ENCODE measurements around the gene PACSIN1. TPM values are rescaled to one million over a fixed set of nuclear protein-coding genes. Genes with fewer than 3 reads are reported as not detected.
A peak's percentile ranks its signal among the peaks of the same experiment; 100 is the strongest.

Gene PACSIN1
- total RNA-seq, 1 experiment from 2014 or later, result 5.0 TPM

GRCh38 chr6:34416877-34417371, 49.0 kb upstream of the PACSIN1 start:
- peak; percentile 10; the same call in 1 of the 2 replicates for ATAC-seq
- Histone ChIP-seq H3K27ac (ENCODE audit: low read depth, low read length) (no peak overlapping the region), H3K27me3 (ENCODE audit: insufficient read depth, low read length) (no peaks in the 10 kb centered on the region), H2AFZ (ENCODE audit: low read depth, low read length, poor library complexity, severe bottlenecking) (no peak overlapping the region), H4K20me1 (ENCODE audit: insufficient read depth) (peaks cover 18% of the 10 kb centered on the region; the same call in 1 of the 2 replicates), H3K4me2 (ENCODE audit: low read length) (no peak overlapping the region), H3K79me2 (ENCODE audit: insufficient read depth, low read length) (peaks cover 38% of the 10 kb centered on the region), H3K9me3 (ENCODE audit: control insufficient read depth in 1 of 2, insufficient read depth in 1 of 2, low read depth in 1 of 2, low read length in 2 of 2) (no peaks in the 10 kb centered on the region), H3K4me3 (replicated peaks in 1 of 2; ENCODE audit: low read depth in 1 of 2, low read length in 2 of 2) (no peak overlapping the region), H3K36me3 (ENCODE audit: control insufficient read depth in 1 of 2, insufficient read depth in 2 of 2, low read length in 2 of 2) (peaks cover 32 to 50% of the 10 kb centered on the region in 2 experiments), H3K9me2 (ENCODE audit: insufficient read depth) (no peaks in the 10 kb centered on the region), H3K9ac (ENCODE audit: low read length) (no peak overlapping the region), H3K4me1 (ENCODE audit: control insufficient read depth in 1 of 2, insufficient read depth in 2 of 2, low read length in 2 of 2) (peaks cover 0 to 26% of the 10 kb centered on the region in 2 experiments; a peak in 2 of 4 replicates)
- intact Hi-C loops (cut with micrococcal nuclease), result no loop called here
- POLR2A ChIA-PET, result interaction anchor here (0.9 to 4.7 kb wide), 3 partner anchors 9 to 254 kb away, joined by 3 to 38 read pairs (median 20); partner anchors contain the start of genes RPS10 and SMIM29
- CTCF ChIA-PET, result interaction anchor here (1.0 to 4.4 kb wide), 4 partner anchors 9 to 254 kb away, joined by 3 to 69 read pairs (median 16); partner anchors contain the start of gene SMIM29
- peak; percentile 36; the same call in 1 of the 2 replicates for TF ChIP-seq POLR2AphosphoS5 (IDR thresholded peaks at IDR 0.05; ENCODE audit: low read depth, low read length)
- no peak for TF ChIP-seq FOSL1 (IDR thresholded peaks at IDR 0.05; ENCODE audit: low read depth)
- no peak for DNase-seq (ENCODE audit: low read depth, low spot score)
- RAD21 ChIA-PET (ENCODE audit: low non-redundant PET in 1 of 2, low total read pairs in 2 of 2, uncharacterized antibody in 2 of 2, unreplicated experiment in 2 of 2), result interaction anchor here in 1 of 2 experiments (1.0 kb wide), 1 partner anchor 193 kb away, joined by 3 read pairs; no protein-coding TSS in a partner anchor
- no TSS peak for BruUV-seq (replicated peaks)

DNA sequence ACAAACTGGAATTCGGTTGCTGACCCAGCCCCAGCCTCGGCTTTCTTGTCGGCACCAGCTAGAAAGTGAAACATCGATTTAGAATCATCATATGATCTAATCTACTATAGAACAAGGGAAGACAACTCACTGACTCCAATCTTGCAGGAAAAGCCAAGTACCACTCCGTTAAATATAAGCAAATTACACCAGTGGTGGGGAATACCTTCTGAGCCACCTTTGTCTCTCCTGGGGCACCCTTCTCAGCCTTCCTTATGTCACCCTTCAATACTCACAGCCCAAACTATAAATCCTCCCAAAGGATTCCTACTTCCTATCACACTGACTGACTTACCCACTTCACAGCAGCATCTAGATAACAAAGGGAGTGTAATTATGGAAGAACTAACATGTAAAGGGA, 47.5 kb upstream of the PACSIN1 start:
- ATAC-seq, result no peak
- Histone ChIP-seq H3K4me2 (ENCODE audit: low read length) (no peak overlapping the region), H3K27ac (ENCODE audit: low read depth, low read length) (no peak overlapping the region), H3K4me1 (ENCODE audit: control insufficient read depth in 1 of 2, insufficient read depth in 2 of 2, low read length in 2 of 2) (peaks cover 0 to 16% of the 10 kb centered on the region in 2 experiments; a peak in 2 of 4 replicates), H4K20me1 (ENCODE audit: insufficient read depth) (peaks cover 18% of the 10 kb centered on the region; the same call in 1 of the 2 replicates), H3K27me3 (ENCODE audit: insufficient read depth, low read length) (no peaks in the 10 kb centered on the region), H2AFZ (ENCODE audit: low read depth, low read length, poor library complexity, severe bottlenecking) (no peak overlapping the region), H3K79me2 (ENCODE audit: insufficient read depth, low read length) (peaks cover 53% of the 10 kb centered on the region), H3K9me2 (ENCODE audit: insufficient read depth) (no peaks in the 10 kb centered on the region), H3K9ac (ENCODE audit: low read length) (no peak overlapping the region), H3K9me3 (ENCODE audit: control insufficient read depth in 1 of 2, insufficient read depth in 1 of 2, low read depth in 1 of 2, low read length in 2 of 2) (no peaks in the 10 kb centered on the region), H3K4me3 (replicated peaks in 1 of 2; ENCODE audit: low read depth in 1 of 2, low read length in 2 of 2) (no peak overlapping the region), H3K36me3 (ENCODE audit: control insufficient read depth in 1 of 2, insufficient read depth in 2 of 2, low read length in 2 of 2) (peaks cover 46 to 65% of the 10 kb centered on the region in 2 experiments)
- no peak for TF ChIP-seq ZNF274 (IDR thresholded peaks at IDR 0.05; ENCODE audit: low read depth, low read length)
- TF ChIP-seq SP1 (IDR thresholded peaks at IDR 0.05; ENCODE audit: low read depth), result no peak
- TF ChIP-seq POLR2AphosphoS5 (IDR thresholded peaks at IDR 0.05; ENCODE audit: low read depth, low read length), result no peak
- TF ChIP-seq ZFX (IDR thresholded peaks at IDR 0.05), result no peak
- TF ChIP-seq JUND (IDR thresholded peaks at IDR 0.05), result no peak
- TF ChIP-seq YY1 (IDR thresholded peaks at IDR 0.05; ENCODE audit: extremely low read depth, insufficient replicate concordance, low read depth, low read length), result no peak
- TF ChIP-seq, protein P1, sequence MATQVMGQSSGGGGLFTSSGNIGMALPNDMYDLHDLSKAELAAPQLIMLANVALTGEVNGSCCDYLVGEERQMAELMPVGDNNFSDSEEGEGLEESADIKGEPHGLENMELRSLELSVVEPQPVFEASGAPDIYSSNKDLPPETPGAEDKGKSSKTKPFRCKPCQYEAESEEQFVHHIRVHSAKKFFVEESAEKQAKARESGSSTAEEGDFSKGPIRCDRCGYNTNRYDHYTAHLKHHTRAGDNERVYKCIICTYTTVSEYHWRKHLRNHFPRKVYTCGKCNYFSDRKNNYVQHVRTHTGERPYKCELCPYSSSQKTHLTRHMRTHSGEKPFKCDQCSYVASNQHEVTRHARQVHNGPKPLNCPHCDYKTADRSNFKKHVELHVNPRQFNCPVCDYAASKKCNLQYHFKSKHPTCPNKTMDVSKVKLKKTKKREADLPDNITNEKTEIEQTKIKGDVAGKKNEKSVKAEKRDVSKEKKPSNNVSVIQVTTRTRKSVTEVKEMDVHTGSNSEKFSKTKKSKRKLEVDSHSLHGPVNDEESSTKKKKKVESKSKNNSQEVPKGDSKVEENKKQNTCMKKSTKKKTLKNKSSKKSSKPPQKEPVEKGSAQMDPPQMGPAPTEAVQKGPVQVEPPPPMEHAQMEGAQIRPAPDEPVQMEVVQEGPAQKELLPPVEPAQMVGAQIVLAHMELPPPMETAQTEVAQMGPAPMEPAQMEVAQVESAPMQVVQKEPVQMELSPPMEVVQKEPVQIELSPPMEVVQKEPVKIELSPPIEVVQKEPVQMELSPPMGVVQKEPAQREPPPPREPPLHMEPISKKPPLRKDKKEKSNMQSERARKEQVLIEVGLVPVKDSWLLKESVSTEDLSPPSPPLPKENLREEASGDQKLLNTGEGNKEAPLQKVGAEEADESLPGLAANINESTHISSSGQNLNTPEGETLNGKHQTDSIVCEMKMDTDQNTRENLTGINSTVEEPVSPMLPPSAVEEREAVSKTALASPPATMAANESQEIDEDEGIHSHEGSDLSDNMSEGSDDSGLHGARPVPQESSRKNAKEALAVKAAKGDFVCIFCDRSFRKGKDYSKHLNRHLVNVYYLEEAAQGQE (IDR thresholded peaks at IDR 0.05; ENCODE audit: low read depth), result no peak
- no peak for TF ChIP-seq SIN3A (IDR thresholded peaks at IDR 0.05; ENCODE audit: low read depth)
- TF ChIP-seq EZH2phosphoT487 (IDR thresholded peaks at IDR 0.05; ENCODE audit: borderline replicate concordance), result no peak
- no peak for TF ChIP-seq EZH2 (IDR thresholded peaks at IDR 0.05)
- TF ChIP-seq ZBTB33 (IDR thresholded peaks at IDR 0.05; ENCODE audit: extremely low read depth, insufficient replicate concordance, low read length), result no peak
- TF ChIP-seq SRF (IDR thresholded peaks at IDR 0.05; ENCODE audit: low read depth), result no peak
- no peak for TF ChIP-seq ATF3 (IDR thresholded peaks at IDR 0.05)
- TF ChIP-seq CEBPB (IDR thresholded peaks at IDR 0.05; ENCODE audit: low read depth), result no peak
- ChIA-PET POLR2A (no interaction called here), CTCF (no interaction called here), RAD21 (ENCODE audit: low non-redundant PET in 1 of 2, low total read pairs in 2 of 2, uncharacterized antibody in 2 of 2, unreplicated experiment in 2 of 2) (no interaction called here)
- no TSS peak for BruUV-seq (replicated peaks)
- intact Hi-C loops (cut with micrococcal nuclease), result no loop called here
- DNase-seq (ENCODE audit: low read depth, low spot score), result no peak
